Measurements from ENCODE around the gene MALT1.
A peak's percentile ranks its signal among the peaks of the same experiment; 100 is the strongest.
"Not testable (repeated sequence)": the region's sequence is repeated elsewhere in the genome, so short reads cannot be mapped to it uniquely, and the experiment has no call there.

Gene MALT1

DNA sequence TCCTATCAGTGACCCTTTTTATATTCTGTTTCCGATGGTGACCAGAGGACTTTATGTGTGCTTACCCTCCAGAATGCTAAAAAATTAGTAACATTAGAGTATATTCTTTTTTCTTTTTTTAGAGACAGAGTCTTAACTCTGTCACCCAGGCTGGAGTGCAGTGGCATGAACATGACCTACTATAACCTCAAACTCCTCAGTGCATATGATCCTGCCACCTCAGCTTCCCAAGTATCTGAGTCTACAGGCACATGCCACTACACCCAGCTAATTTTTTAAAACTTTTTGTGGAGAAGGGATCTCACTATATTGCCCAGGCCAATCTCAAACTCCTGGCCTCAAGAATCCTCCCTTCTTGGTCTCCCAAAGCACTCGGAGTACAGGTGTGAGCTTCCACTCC lies 74.6 kb downstream of the MALT1 start:
- no peak for DNase-seq

DNA sequence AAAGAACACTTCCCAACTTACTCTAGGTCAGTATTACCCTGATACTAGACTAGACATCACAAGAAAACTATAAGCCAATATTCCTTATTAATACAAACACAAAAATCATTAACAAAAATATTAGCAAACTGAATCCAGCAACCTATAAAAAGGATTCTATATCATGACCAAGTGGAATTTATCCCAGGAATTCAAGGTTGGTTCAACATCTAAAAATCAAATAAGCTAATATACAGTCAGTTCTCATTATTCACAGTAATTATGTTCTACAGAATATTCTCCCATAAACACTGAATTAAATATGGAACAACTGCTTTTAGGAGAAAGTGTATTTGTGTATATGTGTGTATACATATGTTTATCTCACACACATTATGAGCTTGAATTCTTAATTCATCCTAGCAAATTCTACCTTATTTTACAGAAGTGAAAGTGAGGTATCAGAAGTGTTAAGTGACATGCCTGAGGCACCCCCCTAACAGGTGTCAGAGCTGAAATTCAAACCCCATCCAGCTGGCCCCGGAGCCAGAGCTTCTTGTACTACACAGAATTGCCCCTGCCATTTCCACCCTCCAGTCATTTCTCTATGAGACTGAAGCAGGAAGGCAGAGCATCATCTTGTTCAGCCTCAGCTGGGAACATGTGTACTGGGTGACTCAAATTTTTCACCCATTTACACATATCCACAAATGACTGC lies 77.8 kb downstream of the MALT1 start:
- no peak for DNase-seq

DNA sequence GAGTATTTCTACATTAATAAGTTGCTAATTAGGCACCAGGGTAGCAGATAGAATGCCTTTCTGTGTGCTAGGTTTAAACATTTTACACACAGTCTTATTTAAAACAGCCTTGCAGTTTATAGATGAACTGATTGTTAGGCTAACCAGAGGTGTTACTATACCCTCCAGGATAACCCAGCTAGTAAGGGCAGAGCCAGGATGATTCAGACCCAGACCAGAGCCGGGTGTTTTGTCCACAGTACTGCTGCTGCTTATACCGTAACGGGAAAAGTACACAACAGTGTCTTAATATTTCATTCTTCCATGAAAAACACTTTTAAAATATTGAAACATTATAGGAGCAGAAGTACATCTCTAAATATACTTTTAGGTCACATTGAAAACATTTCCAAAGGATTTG lies 82.7 kb downstream of the MALT1 start:
- peak; percentile 23 for DNase-seq

DNA sequence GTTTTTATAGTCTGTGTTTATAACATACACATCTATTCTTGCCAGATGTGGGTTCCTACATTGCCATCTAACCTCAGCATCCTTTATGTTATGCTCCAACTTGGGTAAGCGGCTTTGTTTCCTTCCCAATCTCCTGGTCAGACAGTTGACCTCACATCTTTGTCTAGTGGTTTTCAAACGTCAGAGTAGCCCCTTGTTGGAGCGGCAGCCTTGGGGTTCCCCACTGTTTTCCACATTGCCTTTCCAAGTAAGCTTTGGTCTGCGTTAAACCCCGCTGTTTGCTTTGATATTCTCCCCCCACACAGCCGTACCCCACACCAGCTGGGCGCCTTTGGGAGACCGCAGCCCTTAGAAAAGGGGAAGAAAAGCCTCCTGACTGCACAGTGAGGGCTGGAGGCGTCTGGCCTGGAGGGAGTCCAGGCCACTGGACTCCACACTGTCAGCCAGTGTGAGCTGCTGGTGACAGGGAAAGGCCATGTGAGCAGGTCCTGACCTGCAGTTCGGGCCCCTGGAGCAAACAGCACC lies 83.3 kb downstream of the MALT1 start:
- DNase-seq: no peak

DNA sequence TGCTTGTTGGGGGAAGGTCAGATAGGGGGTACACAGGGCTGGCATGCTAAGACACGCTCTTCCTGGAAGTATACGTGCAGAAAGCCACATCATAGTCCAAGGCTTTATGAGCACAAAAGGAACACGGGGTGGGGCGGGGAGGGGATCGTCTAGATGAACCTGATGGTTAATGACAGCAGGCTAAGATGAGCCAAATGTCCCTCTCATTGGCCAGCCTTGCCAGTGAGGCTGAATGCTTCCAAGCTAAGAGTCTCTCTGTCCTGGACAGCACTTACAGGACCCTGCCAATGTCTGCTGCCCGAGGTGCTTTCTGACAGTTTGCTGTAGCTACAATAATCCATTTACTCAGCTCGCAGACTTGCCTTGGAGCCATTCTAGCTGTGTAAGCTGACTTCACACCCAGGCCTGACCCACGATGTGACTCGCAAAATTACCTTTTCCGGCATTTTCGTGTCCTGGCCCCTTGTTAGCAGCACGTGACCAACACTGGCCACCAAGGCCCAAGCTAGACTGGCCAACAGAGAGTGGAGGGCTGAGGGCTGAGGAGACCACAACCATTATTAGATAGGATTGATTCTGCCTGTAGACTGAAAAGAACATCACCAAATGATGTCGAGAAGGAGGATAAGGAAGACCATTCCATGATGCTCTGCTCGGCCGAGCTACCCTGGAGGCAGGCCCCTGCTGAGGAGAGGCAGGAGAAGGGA lies 84.2 kb downstream of the MALT1 start:
- peak; percentile 38 for DNase-seq

DNA sequence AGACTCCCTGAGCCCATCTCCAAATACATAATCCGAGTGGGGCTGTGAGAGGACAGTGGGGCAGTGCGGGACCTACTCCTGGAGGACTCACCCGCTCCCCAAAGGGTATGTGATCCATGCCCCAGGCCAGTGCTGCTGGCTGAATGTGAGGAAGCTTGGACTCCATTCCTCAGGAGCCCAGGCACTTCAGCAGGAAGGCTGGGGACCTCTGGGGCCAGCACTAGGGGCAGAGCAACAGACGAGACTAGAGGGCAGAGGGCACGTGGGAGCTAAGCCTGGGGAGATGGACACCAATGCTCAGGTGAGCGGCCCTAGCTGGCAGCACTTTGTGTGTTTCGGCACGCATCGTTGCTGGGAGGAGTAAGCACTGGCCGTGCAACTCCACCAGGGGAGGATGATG lies 84.9 kb downstream of the MALT1 start:
- DNase-seq: no peak

DNA sequence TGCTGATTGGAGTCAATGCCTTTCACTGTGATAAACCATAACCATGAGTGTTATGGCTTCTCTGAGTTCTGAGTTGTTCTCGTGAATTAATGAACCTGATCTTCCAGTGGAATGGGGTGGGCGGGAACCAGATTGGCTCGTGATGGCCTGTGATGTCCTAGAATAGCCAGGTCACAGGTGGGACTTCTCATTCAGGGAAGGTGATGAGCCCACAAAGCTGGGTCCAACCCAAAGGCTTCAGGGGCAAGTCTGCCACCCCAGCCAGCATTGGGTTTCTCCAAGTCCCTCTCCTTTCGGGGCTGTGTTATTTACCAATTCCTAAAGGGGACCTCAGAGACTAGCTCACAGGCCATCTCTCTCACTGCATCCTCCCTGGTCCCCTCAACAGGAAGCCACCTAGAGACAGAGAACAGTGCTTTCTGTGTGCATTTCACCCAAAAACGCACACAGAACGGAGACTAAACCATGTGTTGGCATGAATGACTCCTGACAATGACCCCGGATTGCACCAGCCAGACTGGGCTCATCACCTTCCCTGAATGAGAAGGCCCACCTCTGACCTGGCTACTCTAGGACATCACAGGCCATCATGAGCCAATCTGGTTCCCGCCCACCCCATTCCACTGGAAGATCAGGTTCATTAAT lies 85.5 kb downstream of the MALT1 start:
- DNase-seq: no peak

DNA sequence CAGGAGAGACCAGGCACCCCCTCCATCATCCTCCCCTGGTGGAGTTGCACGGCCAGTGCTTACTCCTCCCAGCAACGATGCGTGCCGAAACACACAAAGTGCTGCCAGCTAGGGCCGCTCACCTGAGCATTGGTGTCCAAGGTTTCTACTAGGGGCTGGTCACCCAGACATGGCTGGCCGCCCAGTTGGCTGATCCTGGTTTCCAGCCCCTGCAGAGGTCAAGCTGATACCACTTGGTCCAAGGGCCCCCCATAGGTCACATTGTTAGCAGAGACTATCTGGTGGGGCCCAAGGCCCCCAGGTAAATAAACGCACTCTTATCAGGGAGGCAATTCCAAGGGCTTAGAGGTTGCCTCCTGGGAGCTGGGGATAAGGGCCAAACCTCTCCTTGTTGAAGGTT lies 86.1 kb downstream of the MALT1 start:
- not testable (repeated sequence) for DNase-seq

DNA sequence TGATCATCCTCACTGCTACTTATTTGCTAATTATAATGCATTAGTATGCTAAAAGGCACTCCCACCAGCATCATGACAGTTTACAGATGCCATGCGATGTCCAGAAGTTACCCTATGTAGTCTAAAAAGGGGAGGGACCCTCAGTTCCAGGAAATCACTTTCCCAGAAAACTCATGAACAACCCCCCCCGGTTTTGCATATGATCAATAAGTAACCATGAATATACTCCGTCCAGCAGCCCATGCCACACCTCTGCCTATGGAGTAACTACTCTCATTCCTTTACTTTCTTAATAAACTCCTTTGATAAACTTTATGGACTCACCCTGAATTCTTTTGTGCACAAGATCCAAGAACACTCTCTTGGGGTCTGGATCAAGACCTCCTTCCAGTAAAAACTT lies 86.8 kb downstream of the MALT1 start:
- DNase-seq: no peak

DNA sequence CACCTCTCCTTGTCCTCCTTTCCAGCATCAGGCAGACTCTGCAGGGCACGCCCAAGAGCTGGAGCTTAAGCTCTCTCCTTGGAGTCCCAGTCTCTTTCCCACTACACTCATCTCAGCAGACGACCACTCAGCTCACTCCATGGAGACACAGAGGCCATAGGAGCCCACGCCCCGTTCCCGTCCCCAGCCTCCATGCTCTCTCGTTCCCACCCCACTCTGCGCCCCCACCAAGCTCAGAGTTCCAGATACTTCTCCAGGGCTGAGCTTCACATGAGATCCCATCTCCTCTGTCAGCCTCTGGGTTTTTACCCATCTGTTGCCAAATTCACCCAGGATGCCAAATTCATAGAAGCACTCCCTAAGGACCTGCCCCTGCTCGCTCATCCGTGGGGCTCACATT lies 87.3 kb downstream of the MALT1 start:
- no peak for DNase-seq

DNA sequence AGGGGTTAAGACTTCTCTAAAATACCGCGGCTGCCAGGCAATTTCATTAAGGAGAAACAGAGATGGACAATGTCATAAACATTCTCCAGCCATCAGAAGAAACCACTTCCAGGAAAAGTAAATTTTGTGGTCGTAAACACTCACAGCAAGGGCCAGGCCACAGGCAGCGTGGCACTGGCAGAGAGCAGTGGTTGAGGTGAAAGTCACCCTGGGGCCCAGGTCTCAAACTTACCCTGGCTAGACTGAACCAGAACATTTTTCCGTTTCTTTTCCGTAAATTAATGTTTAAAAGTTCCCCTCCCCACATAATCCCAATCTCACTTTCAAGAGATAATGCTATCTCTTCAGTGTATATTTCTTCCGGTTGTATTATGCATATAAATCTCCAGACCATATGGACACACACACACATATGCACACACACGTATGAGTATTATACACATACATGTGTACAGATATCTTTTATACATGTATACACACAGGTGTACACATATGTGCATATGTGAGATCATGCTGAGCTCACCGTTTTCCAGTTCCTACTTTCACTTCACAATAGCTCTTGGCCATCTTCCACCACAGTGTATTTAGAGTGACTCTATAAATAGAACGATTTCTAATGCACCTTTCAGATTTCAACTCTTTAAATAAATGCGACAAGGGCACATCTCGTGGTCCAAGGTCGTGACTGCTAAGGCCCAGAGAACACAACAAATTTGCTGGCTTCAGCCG lies 90.1 kb downstream of the MALT1 start:
- no peak for DNase-seq

DNA sequence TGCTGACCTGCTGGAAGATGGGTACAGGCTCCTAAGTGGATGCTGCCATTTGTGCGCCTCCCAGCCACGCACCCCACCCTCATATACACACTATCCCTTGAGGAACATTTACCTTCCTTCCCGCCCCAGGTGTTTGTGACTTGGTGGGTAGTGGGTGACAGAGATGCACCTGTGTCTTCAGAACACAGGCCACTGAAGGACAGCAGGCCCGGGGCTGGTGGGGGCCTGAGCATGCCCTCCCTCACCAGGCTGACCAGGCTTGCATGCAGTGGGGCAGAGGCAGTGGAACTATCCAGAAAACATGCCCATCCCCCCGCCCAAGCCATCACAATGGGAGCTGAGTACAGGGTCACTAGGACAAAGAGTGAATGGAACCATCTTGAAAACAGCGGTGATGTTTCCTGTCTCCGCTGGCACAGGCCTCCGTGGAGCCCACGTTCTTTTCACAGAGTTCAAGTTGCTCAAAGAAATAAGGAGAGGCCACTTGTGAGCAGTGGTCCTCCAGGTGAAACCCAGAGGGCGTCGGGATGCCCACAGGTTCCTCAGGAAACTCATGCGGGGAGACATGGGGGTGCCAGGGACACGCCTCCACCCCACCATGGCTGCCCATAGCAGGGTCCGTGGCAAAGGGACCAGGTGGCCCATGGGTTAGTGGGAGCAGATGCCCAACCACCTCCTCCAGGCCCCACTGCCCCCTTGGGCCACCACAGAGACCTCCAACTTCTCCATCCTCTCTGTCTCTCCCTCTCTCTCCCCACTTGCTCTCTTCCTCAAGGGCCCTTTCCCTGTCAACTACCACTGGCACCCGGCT lies 90.9 kb downstream of the MALT1 start:
- DNase-seq: no peak

DNA sequence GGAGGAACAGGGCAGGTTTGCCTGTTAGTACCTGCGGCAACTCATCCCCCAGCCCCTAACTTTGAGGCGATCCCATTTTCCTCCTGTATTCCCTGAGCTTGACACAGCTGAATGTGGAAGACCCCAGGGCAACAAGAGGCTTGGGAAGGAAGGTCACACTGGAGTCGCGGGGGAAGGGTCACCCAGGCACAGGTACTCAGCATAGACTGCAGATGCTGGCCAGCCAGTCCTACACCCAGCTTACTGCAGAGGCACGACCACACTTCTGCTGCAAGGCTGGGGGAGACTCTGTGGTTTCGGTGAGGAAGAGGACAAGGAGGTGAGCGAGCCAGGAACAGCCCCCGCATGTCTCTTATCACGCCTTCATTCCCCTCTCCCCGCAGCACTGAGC lies 91.5 kb downstream of the MALT1 start:
- no peak for DNase-seq

DNA sequence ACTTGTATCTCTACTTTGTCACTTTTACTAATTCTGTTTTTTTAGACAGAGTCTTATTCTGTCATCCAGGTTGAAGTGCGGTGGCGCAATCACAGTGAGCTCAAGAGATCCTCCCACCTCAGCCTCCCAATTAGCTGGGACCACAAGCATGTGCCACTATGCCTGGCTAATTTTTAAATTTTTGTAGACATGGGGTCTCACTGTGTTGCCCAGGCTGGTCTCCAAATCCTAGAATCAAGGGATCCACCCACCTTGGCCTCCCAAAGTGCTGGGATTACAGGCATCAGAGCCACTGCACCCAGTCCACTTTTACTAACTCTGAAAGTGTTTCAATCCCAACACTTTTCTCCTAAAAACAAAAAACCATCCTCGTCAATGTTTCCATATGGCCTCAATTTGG lies 94.9 kb downstream of the MALT1 start:
- no peak for DNase-seq

DNA sequence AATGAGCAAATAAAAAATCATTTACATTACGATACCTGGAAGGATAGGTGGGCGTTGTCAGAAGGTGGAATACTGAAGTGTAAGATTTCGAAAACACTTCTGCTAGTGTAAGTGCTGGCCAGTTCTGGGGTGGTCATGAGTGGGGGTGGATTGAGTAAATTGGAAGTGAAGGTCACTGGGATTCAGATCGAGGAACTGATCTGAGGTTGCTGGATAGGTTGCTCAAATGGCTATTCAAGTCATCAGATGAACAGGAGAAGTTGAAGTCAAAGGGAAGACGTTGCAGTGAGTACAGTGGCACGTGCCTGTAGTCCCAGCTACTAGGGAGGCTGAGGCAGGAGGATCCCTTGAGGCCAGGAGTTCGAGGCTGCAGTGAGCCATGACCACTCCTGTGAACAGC lies 95.7 kb downstream of the MALT1 start:
- no peak for DNase-seq

DNA sequence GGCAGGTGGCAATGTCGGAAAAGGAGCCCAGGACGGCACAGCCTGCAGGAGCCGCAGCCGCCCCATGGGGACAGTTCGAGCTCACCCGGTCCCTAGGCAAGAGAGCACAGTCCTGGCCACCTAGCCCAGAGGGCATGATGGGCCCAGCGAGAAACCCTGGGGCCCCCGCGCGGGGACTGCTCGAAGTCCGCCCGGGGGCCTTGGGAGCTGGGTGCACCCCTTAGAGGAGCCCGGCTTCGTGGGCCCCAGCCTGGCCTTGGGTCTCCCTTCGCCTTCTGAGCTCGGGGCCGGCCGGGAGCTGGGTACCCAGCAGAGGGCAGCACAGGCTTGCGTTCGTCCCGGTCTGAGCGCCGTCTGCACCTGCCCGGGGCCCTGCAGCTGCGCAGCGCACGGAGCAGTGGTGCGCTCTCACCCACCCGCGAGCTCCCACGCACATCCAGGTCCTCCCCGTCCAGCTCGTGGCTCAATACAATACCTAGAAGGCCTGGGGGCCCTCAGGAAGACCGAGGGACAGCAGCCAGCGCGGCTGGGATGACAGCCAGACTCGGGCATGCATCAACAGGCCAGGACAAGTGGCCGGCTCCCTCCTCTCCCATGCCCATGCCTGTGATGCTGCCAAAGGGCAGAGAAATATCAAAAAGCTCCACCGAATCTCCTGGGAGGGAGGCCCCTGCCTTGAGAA lies 97.2 kb downstream of the MALT1 start:
- peak; percentile 67 for DNase-seq

DNA sequence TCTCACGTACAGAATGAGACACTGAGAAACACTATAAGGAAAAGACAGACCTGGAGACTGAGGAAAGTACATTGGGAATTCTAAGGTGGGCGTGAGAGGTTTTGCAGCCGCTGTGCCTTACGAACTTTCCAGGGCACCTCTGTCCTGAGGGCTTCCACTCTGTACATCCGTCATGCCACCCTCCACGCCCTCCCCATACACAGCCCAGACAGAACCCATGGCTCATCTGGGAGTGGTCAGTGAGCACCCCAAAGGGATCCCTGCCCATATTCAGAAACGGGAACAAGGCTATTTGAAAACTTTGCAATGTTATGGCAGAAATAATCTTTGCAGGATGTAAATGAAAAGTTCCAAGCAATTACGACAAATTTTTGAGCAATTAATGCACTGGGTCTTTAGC lies 98.1 kb downstream of the MALT1 start:
- no peak for DNase-seq

DNA sequence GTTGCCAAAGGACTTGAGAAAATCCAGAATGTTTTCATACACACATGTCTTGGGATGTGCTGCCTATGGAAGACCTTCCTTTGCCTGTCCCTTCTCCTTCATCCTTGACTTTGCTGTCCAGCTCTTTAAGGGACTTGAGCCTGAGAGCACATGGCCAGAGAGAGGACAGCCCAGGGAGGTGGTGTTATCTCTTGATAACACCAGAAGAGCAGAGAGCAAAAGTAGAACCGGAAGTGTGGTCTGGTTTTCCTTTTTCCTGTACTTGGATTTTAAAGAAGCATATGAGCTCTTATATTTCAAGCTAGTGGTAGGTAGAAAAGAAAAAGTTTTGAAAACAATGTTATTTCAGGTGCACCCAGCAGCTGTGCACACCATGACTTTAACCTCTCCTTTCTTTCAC lies 99.3 kb downstream of the MALT1 start:
- no peak for DNase-seq

DNA sequence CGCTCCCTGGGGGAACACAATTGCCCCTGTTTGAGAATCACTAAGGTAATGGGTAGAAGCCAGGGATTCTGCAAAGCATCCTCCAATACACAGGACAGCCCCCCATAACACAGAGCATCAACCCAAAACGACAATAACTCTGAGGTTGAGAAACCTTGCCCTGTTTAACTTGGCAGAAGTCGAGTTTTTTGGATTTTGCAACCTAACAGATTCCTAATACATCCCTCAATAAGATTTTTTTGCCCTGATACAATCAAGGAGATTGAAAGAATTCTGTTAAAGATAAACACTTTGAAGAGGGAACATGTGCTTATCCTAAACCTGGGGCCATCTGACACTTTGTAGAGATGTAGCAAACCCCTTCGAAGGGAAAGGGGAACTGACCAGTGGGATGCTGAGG lies 100.9 kb downstream of the MALT1 start:
- no peak for DNase-seq

DNA sequence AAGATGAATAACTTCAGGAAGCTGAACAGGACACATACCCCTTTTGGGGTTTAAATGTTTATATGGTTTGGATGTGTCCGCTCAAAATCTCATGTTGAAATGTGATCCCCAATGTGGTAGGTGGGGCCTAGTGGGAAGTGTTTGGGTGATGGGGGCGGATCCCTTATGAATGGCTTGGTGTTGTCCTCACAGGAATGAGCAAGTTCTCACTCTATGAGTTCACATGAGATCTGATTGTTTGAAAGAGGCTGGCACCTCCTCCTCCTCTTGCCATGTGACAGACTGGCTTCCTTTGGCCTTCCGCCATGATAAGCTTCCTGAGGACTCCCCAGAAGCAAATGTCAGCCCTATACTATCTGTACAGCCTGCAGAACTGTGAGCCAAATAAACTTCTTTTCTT lies 104.8 kb downstream of the MALT1 start:
- no peak for DNase-seq

DNA sequence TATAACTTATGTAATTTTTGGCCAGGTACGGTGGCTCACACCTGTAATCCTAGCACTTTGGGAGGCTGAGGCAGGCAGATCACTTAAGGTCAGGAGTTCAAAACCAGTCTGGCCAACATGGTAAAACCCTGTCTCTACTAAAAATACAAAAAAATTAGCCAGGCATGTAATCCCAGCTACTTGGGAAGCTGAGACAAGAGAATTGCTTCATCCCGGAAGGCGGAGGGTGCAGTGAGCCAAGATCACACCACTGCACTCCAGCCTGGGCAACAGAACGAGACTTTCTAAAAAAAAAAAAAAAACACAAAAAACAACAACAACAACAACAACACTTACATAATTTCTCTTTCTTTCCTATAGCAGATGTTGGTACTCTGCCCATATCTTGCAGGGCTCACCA lies 105.3 kb downstream of the MALT1 start:
- DNase-seq: not testable (repeated sequence)

DNA sequence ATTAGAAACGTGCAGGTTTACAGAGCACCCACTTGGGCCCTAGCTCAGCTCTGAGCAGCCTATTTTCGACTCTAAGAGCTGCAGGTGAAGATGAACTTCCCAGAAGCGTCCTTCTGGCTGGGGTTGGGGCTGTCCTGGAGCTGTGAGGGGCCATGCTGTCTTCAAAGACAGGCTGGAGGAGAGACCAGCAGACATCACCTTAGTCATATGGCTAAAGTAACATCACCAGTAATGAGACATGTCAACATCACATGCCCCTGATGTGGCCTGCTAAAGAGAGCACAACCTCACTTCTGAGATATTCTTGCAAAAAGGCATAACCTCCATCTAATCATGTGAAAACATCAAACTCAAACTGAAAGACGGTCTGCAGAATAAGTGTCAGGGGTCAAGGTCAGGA lies 106.2 kb downstream of the MALT1 start:
- DNase-seq: no peak
